ENCODE measurements around the gene ARID1B. TPM values are rescaled to one million over a fixed set of nuclear protein-coding genes. Genes with fewer than 3 reads are reported as not detected.

ARID1B gene
- total RNA-seq, 1 experiment from 2014 or later, result 35.6 TPM

GRCh38 chr6:157242791-157243190 lies 465.6 kb downstream of the ARID1B start:
- H3K27me3 ChIP-seq (ENCODE audit: insufficient read depth, low read length), result no peaks in the 10 kb centered on the region

DNA sequence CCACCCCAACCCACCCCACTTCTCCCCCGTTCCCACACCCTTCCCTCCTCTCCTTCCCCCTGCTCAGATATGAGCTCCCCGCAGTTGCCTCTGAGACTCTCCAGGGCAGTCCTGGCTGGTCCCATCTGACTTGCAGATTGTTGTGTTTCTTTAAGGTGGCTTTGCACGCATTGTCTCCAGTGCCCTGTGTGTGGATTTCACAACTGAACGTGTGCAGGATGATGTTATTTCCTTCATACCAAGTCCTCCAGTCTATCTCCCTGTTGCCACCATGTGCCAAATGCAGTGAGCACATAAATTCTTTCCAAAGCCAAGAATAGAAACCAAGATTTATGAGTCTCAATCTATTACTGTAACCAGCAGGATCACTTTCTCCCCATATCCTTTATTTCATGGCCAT lies 467.0 kb downstream of the ARID1B start:
- H2AFZ ChIP-seq (ENCODE audit: low read depth, low read length, poor library complexity, severe bottlenecking), result no peak overlapping the region
- ATAC-seq, result no peak
- DNase-seq (ENCODE audit: low read depth, low spot score), result no peak
- no TSS peak for BruUV-seq (replicated peaks)
- H3K36me3 ChIP-seq (ENCODE audit: control insufficient read depth in 1 of 2, insufficient read depth in 2 of 2, low read length in 2 of 2), result no peaks in the 10 kb centered on the region
- peaks cover 0 to 12% of the 10 kb centered on the region in 2 experiments; a peak in 2 of 4 replicates for H3K4me1 ChIP-seq (ENCODE audit: control insufficient read depth in 1 of 2, insufficient read depth in 2 of 2, low read length in 2 of 2)
- H3K9me3 ChIP-seq (ENCODE audit: control insufficient read depth in 1 of 2, insufficient read depth in 1 of 2, low read depth in 1 of 2, low read length in 2 of 2), result no peaks in the 10 kb centered on the region
- no peaks in the 10 kb centered on the region for H3K27me3 ChIP-seq (ENCODE audit: insufficient read depth, low read length)
- POLR2A ChIA-PET, result interaction anchor here (0.6 kb wide), 1 partner anchor 89 kb away, joined by 3 read pairs; no protein-coding TSS in a partner anchor
- CTCF ChIA-PET, result no interaction called here
- no peak overlapping the region for H3K27ac ChIP-seq (ENCODE audit: low read depth, low read length)
- H4K20me1 ChIP-seq (ENCODE audit: insufficient read depth), result no peaks in the 10 kb centered on the region
- H3K9me2 ChIP-seq (ENCODE audit: insufficient read depth), result no peaks in the 10 kb centered on the region
- RAD21 ChIA-PET (ENCODE audit: low non-redundant PET in 1 of 2, low total read pairs in 2 of 2, uncharacterized antibody in 2 of 2, unreplicated experiment in 2 of 2), result no interaction called here
- no peak overlapping the region for H3K9ac ChIP-seq (ENCODE audit: low read length)
- TF ChIP-seq SRF (IDR thresholded peaks at IDR 0.05; ENCODE audit: low read depth) (no peak), RAD21 (IDR thresholded peaks at IDR 0.05; ENCODE audit: low read depth) (no peak), CEBPB (IDR thresholded peaks at IDR 0.05; ENCODE audit: low read depth) (no peak), EZH2 (IDR thresholded peaks at IDR 0.05) (no peak), FOSL1 (IDR thresholded peaks at IDR 0.05; ENCODE audit: low read depth) (no peak), ZFX (IDR thresholded peaks at IDR 0.05) (no peak), EZH2phosphoT487 (IDR thresholded peaks at IDR 0.05; ENCODE audit: borderline replicate concordance) (no peak), TCF7L2 (IDR thresholded peaks at IDR 0.05; ENCODE audit: borderline replicate concordance, extremely low read depth, insufficient read depth, insufficient read length) (no peak), YY1 (IDR thresholded peaks at IDR 0.05; ENCODE audit: extremely low read depth, insufficient replicate concordance, low read depth, low read length) (no peak), SIN3A (IDR thresholded peaks at IDR 0.05; ENCODE audit: low read depth) (no peak), ZNF274 (IDR thresholded peaks at IDR 0.05; ENCODE audit: low read depth, low read length) (no peak), JUND (IDR thresholded peaks at IDR 0.05) (no peak), POLR2AphosphoS5 (IDR thresholded peaks at IDR 0.05; ENCODE audit: low read depth, low read length) (no peak), ELF1 (IDR thresholded peaks at IDR 0.05; ENCODE audit: borderline replicate concordance, low read depth) (no peak), EGR1 (IDR thresholded peaks at IDR 0.05; ENCODE audit: low read depth) (no peak)
- TF ChIP-seq, protein P1, sequence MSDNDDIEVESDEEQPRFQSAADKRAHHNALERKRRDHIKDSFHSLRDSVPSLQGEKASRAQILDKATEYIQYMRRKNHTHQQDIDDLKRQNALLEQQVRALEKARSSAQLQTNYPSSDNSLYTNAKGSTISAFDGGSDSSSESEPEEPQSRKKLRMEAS (IDR thresholded peaks at IDR 0.05), result no peak
- TF ChIP-seq, protein P2, sequence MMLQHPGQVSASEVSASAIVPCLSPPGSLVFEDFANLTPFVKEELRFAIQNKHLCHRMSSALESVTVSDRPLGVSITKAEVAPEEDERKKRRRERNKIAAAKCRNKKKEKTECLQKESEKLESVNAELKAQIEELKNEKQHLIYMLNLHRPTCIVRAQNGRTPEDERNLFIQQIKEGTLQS (IDR thresholded peaks at IDR 0.05), result no peak
- TF ChIP-seq, protein P3, sequence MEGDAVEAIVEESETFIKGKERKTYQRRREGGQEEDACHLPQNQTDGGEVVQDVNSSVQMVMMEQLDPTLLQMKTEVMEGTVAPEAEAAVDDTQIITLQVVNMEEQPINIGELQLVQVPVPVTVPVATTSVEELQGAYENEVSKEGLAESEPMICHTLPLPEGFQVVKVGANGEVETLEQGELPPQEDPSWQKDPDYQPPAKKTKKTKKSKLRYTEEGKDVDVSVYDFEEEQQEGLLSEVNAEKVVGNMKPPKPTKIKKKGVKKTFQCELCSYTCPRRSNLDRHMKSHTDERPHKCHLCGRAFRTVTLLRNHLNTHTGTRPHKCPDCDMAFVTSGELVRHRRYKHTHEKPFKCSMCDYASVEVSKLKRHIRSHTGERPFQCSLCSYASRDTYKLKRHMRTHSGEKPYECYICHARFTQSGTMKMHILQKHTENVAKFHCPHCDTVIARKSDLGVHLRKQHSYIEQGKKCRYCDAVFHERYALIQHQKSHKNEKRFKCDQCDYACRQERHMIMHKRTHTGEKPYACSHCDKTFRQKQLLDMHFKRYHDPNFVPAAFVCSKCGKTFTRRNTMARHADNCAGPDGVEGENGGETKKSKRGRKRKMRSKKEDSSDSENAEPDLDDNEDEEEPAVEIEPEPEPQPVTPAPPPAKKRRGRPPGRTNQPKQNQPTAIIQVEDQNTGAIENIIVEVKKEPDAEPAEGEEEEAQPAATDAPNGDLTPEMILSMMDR (IDR thresholded peaks at IDR 0.05 in 2 of 3, conservative IDR thresholded peaks at IDR 0.05 in 1 of 3; ENCODE audit: borderline replicate concordance in 1 of 3, insufficient read depth in 1 of 3, low read depth in 2 of 3, low read length in 2 of 3), result no peak
- intact Hi-C loops (cut with micrococcal nuclease), result no loop called here
- H3K4me3 ChIP-seq (replicated peaks in 1 of 2; ENCODE audit: low read depth in 1 of 2, low read length in 2 of 2), result no peak overlapping the region
- H3K79me2 ChIP-seq (ENCODE audit: insufficient read depth, low read length), result no peaks in the 10 kb centered on the region
- no peak overlapping the region for H3K4me2 ChIP-seq (ENCODE audit: low read length)

More at GRCh38 chr6:157242791-157243190, 465.6 kb downstream of the ARID1B start:
- no peak overlapping the region for H3K4me3 ChIP-seq (replicated peaks in 1 of 2; ENCODE audit: low read depth in 1 of 2, low read length in 2 of 2)
- ATAC-seq (no peak), DNase-seq (ENCODE audit: low read depth, low spot score) (no peak)
- H3K4me1 ChIP-seq (ENCODE audit: control insufficient read depth in 1 of 2, insufficient read depth in 2 of 2, low read length in 2 of 2), result peaks cover 0 to 12% of the 10 kb centered on the region in 2 experiments; a peak in 2 of 4 replicates
- CTCF ChIA-PET, result no interaction called here
- TF ChIP-seq RAD21 (IDR thresholded peaks at IDR 0.05; ENCODE audit: low read depth) (no peak), CBX3 (IDR thresholded peaks at IDR 0.05; ENCODE audit: low read depth) (no peak), SP1 (IDR thresholded peaks at IDR 0.05; ENCODE audit: low read depth) (no peak), EZH2phosphoT487 (IDR thresholded peaks at IDR 0.05; ENCODE audit: borderline replicate concordance) (no peak)
- H2AFZ ChIP-seq (ENCODE audit: low read depth, low read length, poor library complexity, severe bottlenecking), result no peak overlapping the region
- H3K36me3 ChIP-seq (ENCODE audit: control insufficient read depth in 1 of 2, insufficient read depth in 2 of 2, low read length in 2 of 2), result no peaks in the 10 kb centered on the region
- no peaks in the 10 kb centered on the region for H4K20me1 ChIP-seq (ENCODE audit: insufficient read depth)
- no peaks in the 10 kb centered on the region for H3K9me3 ChIP-seq (ENCODE audit: control insufficient read depth in 1 of 2, insufficient read depth in 1 of 2, low read depth in 1 of 2, low read length in 2 of 2)
- H3K9ac ChIP-seq (ENCODE audit: low read length), result no peak overlapping the region
- H3K9me2 ChIP-seq (ENCODE audit: insufficient read depth), result no peaks in the 10 kb centered on the region
- RAD21 ChIA-PET (ENCODE audit: low non-redundant PET in 1 of 2, low total read pairs in 2 of 2, uncharacterized antibody in 2 of 2, unreplicated experiment in 2 of 2), result no interaction called here
- BruUV-seq (replicated peaks), result no TSS peak
- no peak overlapping the region for H3K27ac ChIP-seq (ENCODE audit: low read depth, low read length)
- H3K4me2 ChIP-seq (ENCODE audit: low read length), result no peak overlapping the region
- POLR2A ChIA-PET, result no interaction called here
- intact Hi-C loops (cut with micrococcal nuclease), result no loop called here
- no peaks in the 10 kb centered on the region for H3K79me2 ChIP-seq (ENCODE audit: insufficient read depth, low read length)
